Cardiac fibroblast (primary cell): ENCODE measurements around the gene RFTN2.
"Not testable (repeated sequence)": the region's sequence is repeated elsewhere in the genome, so short reads cannot be mapped to it uniquely, and the experiment has no call there.

ENCODE experiments used
- DNase-seq, 2 donors: peaks; one replicate each; pipeline versions ENCODE4 v3.0.0 to v3.0.0-alpha.2; 2010; ENCODE audit warnings: low read depth in 2 of 2
- H3K4me3 ChIP-seq, 2 donors: replicated peaks in 1 of 2; 1 replicate in 1 of 2; 2 replicates in 1 of 2; pipeline ENCODE4 v1.5.1; 2011; ENCODE audit warnings: low read depth in 2 of 2, low read length in 2 of 2, mild to moderate bottlenecking in 2 of 2, moderate library complexity in 1 of 2
- TF ChIP-seq, protein P1 (sequence below): IDR thresholded peaks from one replicate; pipeline ENCODE4 v1.5.1; 2011; ENCODE audit warnings: low read depth, mild to moderate bottlenecking, low read length, inconsistent platforms

Gene RFTN2, protein sequence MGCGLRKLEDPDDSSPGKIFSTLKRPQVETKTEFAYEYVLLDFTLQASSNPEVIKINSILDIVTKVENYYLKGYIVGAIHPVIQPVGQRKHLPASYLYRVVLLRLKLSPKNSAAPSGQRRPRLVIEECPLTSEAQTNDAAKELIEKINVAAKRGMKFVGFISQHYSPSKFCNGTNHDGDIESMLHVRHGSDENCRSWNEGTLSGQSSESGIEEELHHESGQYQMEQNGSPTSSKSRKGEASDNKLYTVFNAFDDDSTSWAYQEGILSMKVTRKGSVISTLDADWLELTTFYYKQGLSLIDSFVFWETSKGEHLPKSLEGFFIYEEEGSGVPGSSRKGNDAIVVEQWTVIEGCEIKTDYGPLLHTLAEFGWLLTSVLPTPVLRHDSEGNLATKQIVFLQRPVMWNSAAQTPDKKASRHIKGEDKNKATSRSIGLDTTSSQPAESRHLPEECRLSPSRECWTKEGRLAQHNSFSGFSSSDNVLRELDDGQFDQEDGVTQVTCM

DNA sequence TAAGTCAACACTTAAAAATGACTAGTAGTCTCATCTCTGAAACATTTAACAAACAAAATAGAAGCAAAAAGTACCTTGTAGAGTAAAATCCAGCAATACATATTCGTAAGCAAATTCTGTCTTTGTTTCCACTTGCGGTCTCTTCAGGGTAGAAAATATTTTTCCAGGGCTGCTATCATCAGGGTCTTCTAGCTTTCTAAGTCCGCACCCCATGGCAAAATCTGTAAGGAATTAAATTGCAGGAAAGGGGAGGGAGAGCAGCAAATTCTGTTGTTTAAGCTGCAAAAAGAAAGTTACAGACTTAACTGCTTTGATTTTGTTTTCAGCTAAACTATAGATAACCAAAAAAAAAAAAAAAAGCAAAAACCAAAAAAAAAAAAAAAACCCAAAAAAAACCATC lies at the start of gene RFTN2:
TSS of gene RFTN2 (minus strand) at position 342 of the 400 bp plus-strand sequence. CDS start at position 213, 129 bp downstream.
- TF ChIP-seq, protein P1, sequence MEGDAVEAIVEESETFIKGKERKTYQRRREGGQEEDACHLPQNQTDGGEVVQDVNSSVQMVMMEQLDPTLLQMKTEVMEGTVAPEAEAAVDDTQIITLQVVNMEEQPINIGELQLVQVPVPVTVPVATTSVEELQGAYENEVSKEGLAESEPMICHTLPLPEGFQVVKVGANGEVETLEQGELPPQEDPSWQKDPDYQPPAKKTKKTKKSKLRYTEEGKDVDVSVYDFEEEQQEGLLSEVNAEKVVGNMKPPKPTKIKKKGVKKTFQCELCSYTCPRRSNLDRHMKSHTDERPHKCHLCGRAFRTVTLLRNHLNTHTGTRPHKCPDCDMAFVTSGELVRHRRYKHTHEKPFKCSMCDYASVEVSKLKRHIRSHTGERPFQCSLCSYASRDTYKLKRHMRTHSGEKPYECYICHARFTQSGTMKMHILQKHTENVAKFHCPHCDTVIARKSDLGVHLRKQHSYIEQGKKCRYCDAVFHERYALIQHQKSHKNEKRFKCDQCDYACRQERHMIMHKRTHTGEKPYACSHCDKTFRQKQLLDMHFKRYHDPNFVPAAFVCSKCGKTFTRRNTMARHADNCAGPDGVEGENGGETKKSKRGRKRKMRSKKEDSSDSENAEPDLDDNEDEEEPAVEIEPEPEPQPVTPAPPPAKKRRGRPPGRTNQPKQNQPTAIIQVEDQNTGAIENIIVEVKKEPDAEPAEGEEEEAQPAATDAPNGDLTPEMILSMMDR: no peak
- DNase-seq: peak in 1 of 2 donors; percentile 41
- peak within 1 kb of the TSS; percentile 46 to 55 for H3K4me3 ChIP-seq

DNA sequence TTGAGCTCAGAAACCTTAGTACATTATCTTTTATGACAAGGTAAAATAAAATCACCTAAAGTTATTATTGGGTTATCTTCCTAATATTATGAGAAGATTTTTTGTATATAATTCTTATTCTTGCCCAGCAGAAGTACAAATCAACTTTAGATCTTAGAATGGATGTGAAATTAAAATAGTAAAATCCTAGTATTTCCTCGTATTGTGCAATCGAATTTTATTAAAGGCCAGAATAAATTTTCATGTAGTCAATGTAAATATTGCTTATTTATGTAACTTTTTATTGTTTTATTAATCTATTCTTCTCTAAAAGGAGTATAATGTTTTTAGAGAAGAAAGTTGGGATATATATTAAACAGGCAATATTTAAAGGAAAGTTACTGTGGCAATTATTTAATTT lies 42.5 kb upstream of the RFTN2 start:
- no peak for DNase-seq
- H3K4me3 ChIP-seq: no peak overlapping the region
- TF ChIP-seq, protein P1: no peak

- TF ChIP-seq, protein P1: no peak
- DNase-seq: no peak
- no peak overlapping the region for H3K4me3 ChIP-seq
Measured at GRCh38 chr2:197713271-197713670, 37.9 kb upstream of the RFTN2 start.

GRCh38 chr2:197711578-197711977 lies 36.2 kb upstream of the RFTN2 start:
- TF ChIP-seq, protein P1: no peak
- H3K4me3 ChIP-seq: no peak overlapping the region
- DNase-seq: peak in 1 of 2 donors; percentile 38

GRCh38 chr2:197710424-197711042 lies 35.1 kb upstream of the RFTN2 start:
- H3K4me3 ChIP-seq: no peak overlapping the region
- no peak for DNase-seq

GRCh38 chr2:197709140-197709539 lies 33.8 kb upstream of the RFTN2 start:
- not testable (repeated sequence) for DNase-seq, H3K4me3 ChIP-seq

More at GRCh38 chr2:197710424-197711042, 35.1 kb upstream of the RFTN2 start:
- TF ChIP-seq, protein P1: no peak

GRCh38 chr2:197708331-197708730 lies 32.9 kb upstream of the RFTN2 start:
- H3K4me3 ChIP-seq: no peak overlapping the region
- TF ChIP-seq, protein P1: no peak
- peak; percentile 63 to 82 for DNase-seq
